ENCODE measurements around the gene ERC1.

DNA sequence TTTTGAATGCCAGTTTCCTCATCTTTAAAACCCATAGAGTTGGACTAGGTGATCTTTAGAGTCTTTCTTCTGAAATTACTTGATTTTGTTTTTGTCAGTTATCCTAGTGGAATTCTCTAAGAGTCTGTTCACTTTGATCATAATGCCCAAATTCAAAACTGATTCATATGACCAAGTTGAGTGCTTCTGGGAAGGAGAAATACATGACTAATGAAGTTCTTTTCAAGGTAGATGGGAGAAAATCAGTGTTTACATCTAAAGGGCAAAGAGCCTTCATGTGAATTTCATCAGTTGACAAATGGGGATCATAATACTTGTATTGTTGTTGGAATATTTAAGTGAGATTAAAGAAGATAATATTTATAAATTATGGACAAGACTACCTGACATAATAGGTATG is 53.2 kb downstream of the ERC1 start:
- TF ChIP-seq EZH2 (IDR thresholded peaks at IDR 0.05; ENCODE audit: borderline replicate concordance, low read length), result no peak
- TF ChIP-seq, protein P1, sequence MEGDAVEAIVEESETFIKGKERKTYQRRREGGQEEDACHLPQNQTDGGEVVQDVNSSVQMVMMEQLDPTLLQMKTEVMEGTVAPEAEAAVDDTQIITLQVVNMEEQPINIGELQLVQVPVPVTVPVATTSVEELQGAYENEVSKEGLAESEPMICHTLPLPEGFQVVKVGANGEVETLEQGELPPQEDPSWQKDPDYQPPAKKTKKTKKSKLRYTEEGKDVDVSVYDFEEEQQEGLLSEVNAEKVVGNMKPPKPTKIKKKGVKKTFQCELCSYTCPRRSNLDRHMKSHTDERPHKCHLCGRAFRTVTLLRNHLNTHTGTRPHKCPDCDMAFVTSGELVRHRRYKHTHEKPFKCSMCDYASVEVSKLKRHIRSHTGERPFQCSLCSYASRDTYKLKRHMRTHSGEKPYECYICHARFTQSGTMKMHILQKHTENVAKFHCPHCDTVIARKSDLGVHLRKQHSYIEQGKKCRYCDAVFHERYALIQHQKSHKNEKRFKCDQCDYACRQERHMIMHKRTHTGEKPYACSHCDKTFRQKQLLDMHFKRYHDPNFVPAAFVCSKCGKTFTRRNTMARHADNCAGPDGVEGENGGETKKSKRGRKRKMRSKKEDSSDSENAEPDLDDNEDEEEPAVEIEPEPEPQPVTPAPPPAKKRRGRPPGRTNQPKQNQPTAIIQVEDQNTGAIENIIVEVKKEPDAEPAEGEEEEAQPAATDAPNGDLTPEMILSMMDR (IDR thresholded peaks at IDR 0.05; ENCODE audit: low read length), result no peak

Measured in OCI-LY1 (cell line).